Right lung (tissue), 10 donors: ENCODE data around the gene ILDR1. TPM values are rescaled to one million over a fixed set of nuclear protein-coding genes. Genes with fewer than 3 reads are reported as not detected.
A peak's percentile ranks its signal among the peaks of the same experiment; 100 is the strongest.
"Not testable (repeated sequence)": the region's sequence is repeated elsewhere in the genome, so short reads cannot be mapped to it uniquely, and the experiment has no call there.

Source experiments
- DNase-seq, 2 donors: peaks; one replicate each; pipeline ENCODE4 v3.0.0-alpha.2; 2013
- long read RNA-seq, 8 donors: transcript quantifications; one replicate each; lab custom pipeline, GENCODE V29; 2026
- polyA plus RNA-seq, 5 donors: library from polyadenylated mRNA; unstranded; fragments of 120-200 nt; gene quantifications; one replicate each; pipeline versions ENCODE4 v1.2.1 to v1.2.3, GENCODE V29; 2013; ENCODE audit warnings: inconsistent platforms in 1 of 5, low replicate concordance in 1 of 5; ENCODE audit not compliant: insufficient read length in 5 of 5, insufficient read depth in 1 of 5

The ILDR1 gene
- 1 to 10 TPM; 4.2 to 6.7 (median 4.7) TPM for polyA plus RNA-seq
- long read RNA-seq, donor 1, partial matches to known transcripts = 0 of 2 reads
- long read RNA-seq, donor 1, other reads (novel, unspliced or antisense) = 0 of 2 reads
- long read RNA-seq, donor 2 = 0 reads
- long read RNA-seq, donor 3, partial matches to known transcripts = 0 of 1 reads
- long read RNA-seq, donor 3, other reads (novel, unspliced or antisense) = 0 of 1 reads
- long read RNA-seq, donor 4 = 0 reads
- long read RNA-seq, donor 5 = 0 reads
- long read RNA-seq, donor 6, partial matches to known transcripts = 0 of 1 reads
- long read RNA-seq, donor 6, other reads (novel, unspliced or antisense) = 0 of 1 reads
- long read RNA-seq, donor 7, partial matches to known transcripts = 0 of 4 reads
- long read RNA-seq, donor 7, other reads (novel, unspliced or antisense) = 0 of 4 reads
- long read RNA-seq, donor 8 = 0 reads

GRCh38 chr3:122021811-122022401 lies at the start of gene ILDR1:
Gene ILDR1 (minus strand): TSS chr3:122022247. CDS start chr3:122022077, 170 bp downstream.
- peak in 1 of 2 donors; percentile 35 for DNase-seq

- no peak for DNase-seq
Observed at GRCh38 chr3:122067588-122068240, 45.7 kb upstream of the ILDR1 start.

- DNase-seq = no peak
Observed at GRCh38 chr3:122067214-122067550, 45.1 kb upstream of the ILDR1 start.

- no peak for DNase-seq
Observed at GRCh38 chr3:122066331-122067213, 44.5 kb upstream of the ILDR1 start.

- DNase-seq = no peak
Observed at GRCh38 chr3:122064326-122064725, 42.3 kb upstream of the ILDR1 start.

- no peak for DNase-seq
Observed at GRCh38 chr3:122063908-122064307, 41.9 kb upstream of the ILDR1 start.

- no peak for DNase-seq
Observed at GRCh38 chr3:122060040-122060698, 38.1 kb upstream of the ILDR1 start.

GRCh38 chr3:122058294-122058693 lies 36.2 kb upstream of the ILDR1 start:
- no peak for DNase-seq

- DNase-seq = no peak
Observed at GRCh38 chr3:122057671-122058070, 35.6 kb upstream of the ILDR1 start.

- DNase-seq = no peak
Observed at GRCh38 chr3:122055215-122055614, 33.2 kb upstream of the ILDR1 start, which contains the start of gene CD86. Gene CD86 (plus strand): TSS chr3:122055362. CDS start chr3:122055490, 128 bp downstream.

- no peak for DNase-seq
Observed at GRCh38 chr3:122052968-122053367, 30.9 kb upstream of the ILDR1 start.

GRCh38 chr3:122047773-122048172 lies 25.7 kb upstream of the ILDR1 start:
- not testable (repeated sequence) for DNase-seq

- DNase-seq = not testable (repeated sequence)
Observed at GRCh38 chr3:122047296-122047695, 25.2 kb upstream of the ILDR1 start.

- no peak for DNase-seq
Observed at GRCh38 chr3:122033023-122033422, 11.0 kb upstream of the ILDR1 start.

- DNase-seq = no peak
Observed at GRCh38 chr3:122032531-122032930, 10.5 kb upstream of the ILDR1 start.

- DNase-seq = no peak
Observed at GRCh38 chr3:122031123-122031468, 9.0 kb upstream of the ILDR1 start.

GRCh38 chr3:122030381-122031122 lies 8.5 kb upstream of the ILDR1 start:
- no peak for DNase-seq

- DNase-seq = no peak
Observed at GRCh38 chr3:122025296-122025695, 3.2 kb upstream of the ILDR1 start.

GRCh38 chr3:122024800-122025199 lies 2.8 kb upstream of the ILDR1 start:
- DNase-seq = no peak

GRCh38 chr3:122023335-122023910 lies 1.4 kb upstream of the ILDR1 start:
- no peak for DNase-seq
